HG02678 (cell line): Measurements from ENCODE around the gene CRYBG3.

ENCODE experiments used
- ATAC-seq: cut with Tn5 transposase; IDR thresholded peaks from one replicate; pipeline ENCODE4 v1.9.1; 2021; ENCODE audit warnings: mild to moderate bottlenecking, moderate library complexity; ENCODE audit not compliant: unreplicated experiment

The CRYBG3 gene

GRCh38 chr3:97970956-97971620 is 149.3 kb downstream of the CRYBG3 start:
- no peak for ATAC-seq

GRCh38 chr3:97971679-97972567 is 150.1 kb downstream of the CRYBG3 start, which contains the start of gene RIOX2:
Gene RIOX2, minus strand, starts transcription at chr3:97972431. Its CDS starts 4,838 bp downstream, at chr3:97967593.
- ATAC-seq = peak; percentile 90

GRCh38 chr3:97972976-97973375 is 151.2 kb downstream of the CRYBG3 start:
- ATAC-seq = no peak

GRCh38 chr3:97974996-97975395 is 153.2 kb downstream of the CRYBG3 start:
- ATAC-seq = no peak

GRCh38 chr3:97975466-97975865 is 153.7 kb downstream of the CRYBG3 start:
- ATAC-seq = no peak

- no peak for ATAC-seq
Measured at GRCh38 chr3:97979610-97980009, 157.8 kb downstream of the CRYBG3 start.

GRCh38 chr3:97981886-97982285 is 160.1 kb downstream of the CRYBG3 start:
- no peak for ATAC-seq

GRCh38 chr3:97983933-97984491 is 162.2 kb downstream of the CRYBG3 start:
- no peak for ATAC-seq

GRCh38 chr3:97987306-97987705 is 165.5 kb downstream of the CRYBG3 start:
- no peak for ATAC-seq

GRCh38 chr3:97988784-97989568 is 167.2 kb downstream of the CRYBG3 start:
- no peak for ATAC-seq

- ATAC-seq = no peak
Measured at GRCh38 chr3:97990624-97991292, 168.9 kb downstream of the CRYBG3 start.

- peak; percentile 52 for ATAC-seq
Measured at GRCh38 chr3:97991293-97991682, 169.5 kb downstream of the CRYBG3 start.

GRCh38 chr3:97992547-97993173 is 170.8 kb downstream of the CRYBG3 start:
- ATAC-seq = no peak

GRCh38 chr3:97993526-97993925 is 171.7 kb downstream of the CRYBG3 start:
- ATAC-seq = no peak

GRCh38 chr3:97994328-97994945 is 172.6 kb downstream of the CRYBG3 start:
- ATAC-seq = no peak
